Measurements from ENCODE around the gene SPSB4. TPM values are rescaled to one million over a fixed set of nuclear protein-coding genes. Genes with fewer than 3 reads are reported as not detected.

SPSB4 gene
- total RNA-seq, 2 donors from 2014 or later: 7.5 to 8.2 TPM

DNA sequence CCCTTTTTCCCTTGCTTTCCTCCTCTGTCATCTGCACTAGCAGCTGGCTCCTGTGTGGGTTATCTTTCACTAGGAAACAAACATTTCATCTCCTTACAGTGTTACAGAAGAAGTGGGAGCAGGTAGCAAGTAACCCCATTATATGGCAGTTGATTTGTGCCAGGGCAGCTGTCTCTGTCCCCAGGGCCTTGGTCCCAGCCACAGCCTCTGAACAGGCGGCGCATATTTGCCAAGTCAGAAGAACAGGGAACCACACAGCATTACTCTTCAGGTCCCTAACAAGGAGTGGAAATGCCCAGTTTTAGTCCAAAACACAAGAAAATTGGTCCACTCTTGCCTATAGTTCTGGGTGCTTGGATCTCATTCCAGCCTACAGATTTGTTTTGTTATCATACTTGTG is 99.8 kb downstream of the SPSB4 start:
- H3K36me3 Mint-ChIP-seq (ENCODE audit: low read depth): no peaks in the 10 kb centered on the region
- Histone ChIP-seq H3K4me1 (ENCODE audit: control insufficient read depth, insufficient read depth, low read length) (no peaks in the 10 kb centered on the region), H3K4me3 (ENCODE audit: low read length) (no peak overlapping the region), H3K9ac (ENCODE audit: extremely low read depth, low read length, poor library complexity, severe bottlenecking) (no peak overlapping the region), H3K9me3 (ENCODE audit: control insufficient read depth, low read length) (no peaks in the 10 kb centered on the region), H3K27ac (ENCODE audit: low read depth, low read length) (no peak overlapping the region), H3K36me3 (ENCODE audit: control insufficient read depth, insufficient read depth, low read length) (no peaks in the 10 kb centered on the region), H3K27me3 (ENCODE audit: control insufficient read depth, insufficient read depth, low read length, poor library complexity, severe bottlenecking) (no peaks in the 10 kb centered on the region)
- H3K27ac Mint-ChIP-seq: no peak overlapping the region
- no peak overlapping the region for H3K4me3 Mint-ChIP-seq
- no peaks in the 10 kb centered on the region for H3K9me3 Mint-ChIP-seq
- DNase-seq: no peak
- 94 to 100% methylated on average over 2 of the region's 2 CpGs for WGBS, 2 experiments (ENCODE audit: insufficient coverage in 1 of 2, insufficient read length in 1 of 2)
- no peaks in the 10 kb centered on the region for H3K27me3 Mint-ChIP-seq (ENCODE audit: insufficient read depth)
- TF ChIP-seq, protein P1, sequence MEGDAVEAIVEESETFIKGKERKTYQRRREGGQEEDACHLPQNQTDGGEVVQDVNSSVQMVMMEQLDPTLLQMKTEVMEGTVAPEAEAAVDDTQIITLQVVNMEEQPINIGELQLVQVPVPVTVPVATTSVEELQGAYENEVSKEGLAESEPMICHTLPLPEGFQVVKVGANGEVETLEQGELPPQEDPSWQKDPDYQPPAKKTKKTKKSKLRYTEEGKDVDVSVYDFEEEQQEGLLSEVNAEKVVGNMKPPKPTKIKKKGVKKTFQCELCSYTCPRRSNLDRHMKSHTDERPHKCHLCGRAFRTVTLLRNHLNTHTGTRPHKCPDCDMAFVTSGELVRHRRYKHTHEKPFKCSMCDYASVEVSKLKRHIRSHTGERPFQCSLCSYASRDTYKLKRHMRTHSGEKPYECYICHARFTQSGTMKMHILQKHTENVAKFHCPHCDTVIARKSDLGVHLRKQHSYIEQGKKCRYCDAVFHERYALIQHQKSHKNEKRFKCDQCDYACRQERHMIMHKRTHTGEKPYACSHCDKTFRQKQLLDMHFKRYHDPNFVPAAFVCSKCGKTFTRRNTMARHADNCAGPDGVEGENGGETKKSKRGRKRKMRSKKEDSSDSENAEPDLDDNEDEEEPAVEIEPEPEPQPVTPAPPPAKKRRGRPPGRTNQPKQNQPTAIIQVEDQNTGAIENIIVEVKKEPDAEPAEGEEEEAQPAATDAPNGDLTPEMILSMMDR (conservative IDR thresholded peaks at IDR 0.05): no peak
- H3K4me1 Mint-ChIP-seq: peaks cover 11% of the 10 kb centered on the region

DNA sequence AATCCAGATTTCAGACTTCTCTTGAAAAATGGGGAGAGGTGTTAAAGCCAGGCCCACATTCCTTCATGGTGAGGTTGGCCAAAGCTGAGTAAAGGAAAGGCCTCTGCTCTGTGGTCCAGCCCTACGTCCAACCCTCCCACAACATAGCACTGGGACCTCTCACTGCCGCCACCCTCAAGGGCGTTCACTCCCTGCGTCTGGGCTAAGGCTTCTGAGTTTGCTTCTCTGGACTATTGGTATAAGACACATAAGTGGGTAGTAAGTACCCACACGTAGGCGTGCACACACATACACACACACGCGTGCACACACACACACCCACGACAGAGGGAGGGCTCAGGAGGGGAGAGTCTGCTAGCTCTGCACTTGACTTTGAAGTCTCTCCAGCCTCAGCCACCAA is 100.3 kb downstream of the SPSB4 start:
- Histone ChIP-seq H3K4me3 (ENCODE audit: low read length) (no peak overlapping the region), H3K9ac (ENCODE audit: extremely low read depth, low read length, poor library complexity, severe bottlenecking) (no peak overlapping the region), H3K36me3 (ENCODE audit: control insufficient read depth, insufficient read depth, low read length) (no peaks in the 10 kb centered on the region), H3K4me1 (ENCODE audit: control insufficient read depth, insufficient read depth, low read length) (no peaks in the 10 kb centered on the region), H3K27ac (ENCODE audit: low read depth, low read length) (no peak overlapping the region), H3K27me3 (ENCODE audit: control insufficient read depth, insufficient read depth, low read length, poor library complexity, severe bottlenecking) (no peaks in the 10 kb centered on the region), H3K9me3 (ENCODE audit: control insufficient read depth, low read length) (no peaks in the 10 kb centered on the region)
- H3K4me1 Mint-ChIP-seq: peaks cover 11% of the 10 kb centered on the region
- DNase-seq: no peak
- H3K9me3 Mint-ChIP-seq: no peaks in the 10 kb centered on the region
- WGBS, 2 experiments (ENCODE audit: insufficient coverage in 1 of 2, insufficient read length in 1 of 2): 96 to 97% methylated on average over 5 to 9 of the region's 9 CpGs
- H3K4me3 Mint-ChIP-seq: no peak overlapping the region
- no peaks in the 10 kb centered on the region for H3K36me3 Mint-ChIP-seq (ENCODE audit: low read depth)
- TF ChIP-seq, protein P1 (conservative IDR thresholded peaks at IDR 0.05): no peak
- no peaks in the 10 kb centered on the region for H3K27me3 Mint-ChIP-seq (ENCODE audit: insufficient read depth)
- no peak overlapping the region for H3K27ac Mint-ChIP-seq

DNA sequence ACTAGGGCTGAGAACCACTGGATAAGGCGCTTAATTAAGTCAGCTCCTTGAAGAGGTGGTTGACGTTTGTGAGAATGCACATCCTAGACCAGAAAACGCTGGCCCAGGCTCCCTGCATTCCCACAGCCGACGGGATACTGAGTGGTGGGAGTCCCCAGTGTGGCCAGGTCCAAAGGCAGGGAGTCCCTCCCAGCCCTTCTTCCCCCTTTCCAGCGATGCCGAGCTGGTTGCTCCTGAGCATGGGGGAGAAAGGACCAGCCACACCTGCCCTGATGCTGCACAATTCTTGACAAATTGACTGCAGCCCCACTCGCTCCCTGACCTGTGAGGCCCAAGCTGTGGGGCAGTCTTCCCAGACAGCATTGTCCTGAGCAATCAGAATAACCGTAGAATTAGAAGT is 101.0 kb downstream of the SPSB4 start:
- TF ChIP-seq, protein P1 (conservative IDR thresholded peaks at IDR 0.05): no peak
- Mint-ChIP-seq H3K27ac (no peak overlapping the region), H3K4me1 (peaks cover 13% of the 10 kb centered on the region), H3K27me3 (ENCODE audit: insufficient read depth) (no peaks in the 10 kb centered on the region), H3K9me3 (no peaks in the 10 kb centered on the region), H3K4me3 (no peak overlapping the region), H3K36me3 (ENCODE audit: low read depth) (no peaks in the 10 kb centered on the region)
- no peaks in the 10 kb centered on the region for H3K27me3 ChIP-seq (ENCODE audit: control insufficient read depth, insufficient read depth, low read length, poor library complexity, severe bottlenecking)
- H3K4me1 ChIP-seq (ENCODE audit: control insufficient read depth, insufficient read depth, low read length): no peaks in the 10 kb centered on the region
- no peak overlapping the region for H3K9ac ChIP-seq (ENCODE audit: extremely low read depth, low read length, poor library complexity, severe bottlenecking)
- no peak overlapping the region for H3K4me3 ChIP-seq (ENCODE audit: low read length)
- no peak overlapping the region for H3K27ac ChIP-seq (ENCODE audit: low read depth, low read length)
- H3K36me3 ChIP-seq (ENCODE audit: control insufficient read depth, insufficient read depth, low read length): no peaks in the 10 kb centered on the region
- no peaks in the 10 kb centered on the region for H3K9me3 ChIP-seq (ENCODE audit: control insufficient read depth, low read length)
- no peak for DNase-seq
- 80 to 91% methylated on average over 6 to 9 of the region's 9 CpGs for WGBS, 2 experiments (ENCODE audit: insufficient coverage in 1 of 2, insufficient read length in 1 of 2)
